HG03097 (cell line): ENCODE data around the gene NSD1.

ENCODE experiments used
- ATAC-seq: cut with Tn5 transposase; IDR thresholded peaks from one replicate; pipeline ENCODE4 v1.9.1; 2021; ENCODE audit not compliant: unreplicated experiment, low FRiP score

Gene NSD1

GRCh38 chr5:177317959-177318377, 184.4 kb downstream of the NSD1 start:
- no peak for ATAC-seq

GRCh38 chr5:177319913-177320588, 186.5 kb downstream of the NSD1 start:
- no peak for ATAC-seq

- ATAC-seq = no peak
Measured at GRCh38 chr5:177320879-177321278, 187.3 kb downstream of the NSD1 start.

- ATAC-seq = no peak
Measured at GRCh38 chr5:177325868-177326381, 192.4 kb downstream of the NSD1 start.

- no peak for ATAC-seq
Measured at GRCh38 chr5:177327539-177328522, 194.3 kb downstream of the NSD1 start.

- ATAC-seq = no peak
Measured at GRCh38 chr5:177328545-177329231, 195.1 kb downstream of the NSD1 start.

GRCh38 chr5:177329883-177330282, 196.3 kb downstream of the NSD1 start:
- ATAC-seq = no peak

- no peak for ATAC-seq
Measured at GRCh38 chr5:177330991-177331842, 197.6 kb downstream of the NSD1 start.

GRCh38 chr5:177332031-177332895, 198.7 kb downstream of the NSD1 start:
- no peak for ATAC-seq

GRCh38 chr5:177332896-177333260, 199.3 kb downstream of the NSD1 start:
- ATAC-seq = no peak

- no peak for ATAC-seq
Measured at GRCh38 chr5:177333420-177334154, 200.0 kb downstream of the NSD1 start.

- ATAC-seq = no peak
Measured at GRCh38 chr5:177334155-177334551, 200.6 kb downstream of the NSD1 start.

- no peak for ATAC-seq
Measured at GRCh38 chr5:177334781-177335700, 201.5 kb downstream of the NSD1 start.

- ATAC-seq = no peak
Measured at GRCh38 chr5:177335701-177336065, 202.1 kb downstream of the NSD1 start.

GRCh38 chr5:177336112-177336511, 202.5 kb downstream of the NSD1 start:
- ATAC-seq = no peak

GRCh38 chr5:177336603-177337494, 203.3 kb downstream of the NSD1 start:
- ATAC-seq = no peak
